GM12864 (cell line): Measurements from ENCODE around the gene CLIC5.

Source experiments
- DNase-seq: peaks from one replicate; pipeline ENCODE4 v3.0.0-alpha.2; 2011; ENCODE audit warnings: low read depth
- H3K4me3 ChIP-seq: 2 replicates; pipeline ENCODE4 v1.5.1; 2011; ENCODE audit warnings: mild to moderate bottlenecking, low read depth, low read length, control low read depth
- CTCF ChIP-seq: IDR thresholded peaks from 2 replicates; pipeline ENCODE4 v1.5.1; 2011; ENCODE audit warnings: low read depth, mild to moderate bottlenecking, moderate library complexity, low read length, control low read depth, inconsistent platforms; ENCODE audit errors: missing control alignments

CLIC5 gene

GRCh38 chr6:45974596-45974995, 41.1 kb downstream of the CLIC5 start:
- TF ChIP-seq CTCF, result no peak
- H3K4me3 ChIP-seq, result no peak overlapping the region
- no peak for DNase-seq

DNA sequence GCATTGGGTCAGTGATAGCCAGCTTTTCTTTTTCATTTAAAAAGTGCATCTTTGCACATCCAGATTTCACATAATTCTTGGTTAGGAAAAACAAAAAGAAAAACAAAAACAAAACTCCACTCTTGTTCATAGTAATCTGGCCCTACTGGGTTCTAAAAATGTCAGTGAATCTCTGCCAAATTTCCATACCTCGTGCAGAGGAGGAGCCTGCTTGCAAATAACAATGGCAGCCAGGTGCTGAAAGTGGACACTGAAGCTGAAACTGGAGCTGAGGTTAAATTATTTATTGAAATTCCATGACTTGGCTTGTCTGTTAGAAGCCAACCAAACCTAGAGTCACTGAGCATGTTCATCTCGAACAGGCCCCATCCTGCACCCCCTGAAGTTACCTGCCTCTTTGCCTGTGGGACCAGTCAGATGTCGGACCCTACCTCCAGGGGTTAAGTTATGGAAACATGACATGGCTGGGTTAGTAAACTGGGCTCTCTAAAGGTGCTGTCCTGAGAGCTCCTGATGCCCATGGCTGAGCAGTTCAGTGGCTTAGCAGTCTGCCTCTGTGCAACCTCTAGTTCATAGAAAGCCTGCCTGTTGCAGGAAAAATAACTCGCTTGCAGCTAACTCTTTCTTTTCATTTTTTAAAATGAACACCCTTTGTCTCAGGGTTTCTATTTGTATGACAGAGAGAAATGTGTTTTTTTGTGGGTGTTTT, 42.7 kb downstream of the CLIC5 start:
- no peak for DNase-seq
- H3K4me3 ChIP-seq, result no peak overlapping the region
- no peak for TF ChIP-seq CTCF

DNA sequence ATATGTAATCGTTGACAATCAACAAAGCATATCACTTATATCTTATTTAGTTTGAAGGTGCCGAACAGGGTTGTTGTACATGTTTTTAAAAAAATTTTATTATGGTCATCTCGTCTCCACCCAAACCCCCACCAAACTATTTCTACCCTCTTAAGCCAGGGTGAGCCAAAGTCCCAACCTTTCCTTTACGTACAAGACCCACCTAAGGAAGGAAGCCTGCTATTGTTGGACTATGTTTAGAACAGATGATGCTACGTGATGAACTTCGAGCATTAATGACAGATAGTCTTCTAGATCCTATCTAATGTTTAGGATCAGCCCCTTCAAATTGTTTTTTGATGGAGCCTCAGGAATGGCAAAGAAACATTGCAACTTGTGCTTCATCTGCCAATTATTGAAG, 44.4 kb downstream of the CLIC5 start:
- no peak for DNase-seq
- H3K4me3 ChIP-seq, result no peak overlapping the region
- TF ChIP-seq CTCF, result no peak

- no peak for TF ChIP-seq CTCF
- DNase-seq, result no peak
These were observed 45.3 kb downstream of the CLIC5 start for GRCh38 chr6:45970326-45970725.

GRCh38 chr6:45969883-45970282, 45.8 kb downstream of the CLIC5 start:
- H3K4me3 ChIP-seq, result no peak overlapping the region
- no peak for DNase-seq
- no peak for TF ChIP-seq CTCF

More at GRCh38 chr6:45970326-45970725, 45.3 kb downstream of the CLIC5 start:
- no peak overlapping the region for H3K4me3 ChIP-seq

- no peak for DNase-seq
- no peak for TF ChIP-seq CTCF
- H3K4me3 ChIP-seq, result no peak overlapping the region
These were observed 46.6 kb downstream of the CLIC5 start for GRCh38 chr6:45969026-45969425.

DNA sequence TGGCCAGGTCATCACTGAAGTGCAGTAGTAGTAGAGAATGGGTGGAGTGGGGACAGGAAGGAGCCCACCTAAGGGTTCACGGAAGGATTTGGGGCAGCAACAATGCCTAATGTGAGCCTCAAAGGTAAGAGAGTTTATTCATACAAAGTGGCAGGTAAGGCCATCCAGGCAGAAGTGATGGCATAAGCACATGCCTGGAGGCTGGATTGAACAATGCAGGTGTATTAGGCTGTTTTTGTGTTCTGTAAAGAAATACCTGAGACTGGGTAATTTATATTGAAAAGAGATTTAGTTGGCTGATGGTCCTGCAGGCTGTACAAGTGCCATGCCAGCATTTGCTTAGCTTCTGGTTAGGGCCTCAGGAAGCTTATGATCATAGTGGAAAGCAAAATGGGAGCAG, 48.3 kb downstream of the CLIC5 start:
- no peak for TF ChIP-seq CTCF
- DNase-seq, result no peak

More for the DNA sequence above, 48.3 kb downstream of the CLIC5 start:
- H3K4me3 ChIP-seq, result no peak overlapping the region
